B cell (primary cell): ENCODE data around the gene EEA1.

Source experiments
- CTCF ChIP-seq: fragments of 200-600 bp; IDR thresholded peaks from one replicate; pipeline ENCODE4 v1.8.0; 2022; ENCODE audit warnings: antibody characterized with exemption, mild to moderate bottlenecking
- EZH2 ChIP-seq: IDR thresholded peaks from 2 replicates; pipeline ENCODE4 v1.6.1; 2012; ENCODE audit warnings: borderline replicate concordance, low read depth, mild to moderate bottlenecking, moderate library complexity, low read length; ENCODE audit not compliant: insufficient read depth, poor library complexity, severe bottlenecking

- no peak for TF ChIP-seq CTCF
- no peak for TF ChIP-seq EZH2
Observed at GRCh38 chr12:92928962-92929915, at the start of gene EEA1.
